CD14-positive monocyte (primary cell): Measurements from ENCODE around the gene R3HCC1L. TPM values are rescaled to one million over a fixed set of nuclear protein-coding genes. Genes with fewer than 3 reads are reported as not detected.

Experiments
- DNase-seq, 3 donors: peaks; one replicate each; pipeline ENCODE4 v3.0.0-alpha.2; 2011 to 2022
- H2AFZ ChIP-seq: 2 replicates; pipeline ENCODE4 v1.6.0; 2012; ENCODE audit warnings: mild to moderate bottlenecking, low read depth, low read length, inconsistent platforms; ENCODE audit not compliant: insufficient read depth, poor library complexity, severe bottlenecking
- H3K27ac ChIP-seq, 2 donors: 1 replicate in 1 of 2; 2 replicates in 1 of 2; pipeline ENCODE4 v1.5.1; 2012 to 2013; ENCODE audit warnings: low read length in 2 of 2, control low read depth in 1 of 2, inconsistent platforms in 1 of 2, low read depth in 1 of 2, mild to moderate bottlenecking in 1 of 2
- H3K27me3 ChIP-seq, 2 donors: one replicate each; pipeline versions ENCODE4 v1.6.0 to v1.6.1; 2011 to 2013; ENCODE audit warnings: low read length in 2 of 2; ENCODE audit not compliant: control insufficient read depth in 2 of 2, insufficient read depth in 2 of 2
- H3K36me3 ChIP-seq, 2 donors: replicated peaks in 1 of 2; 1 replicate in 1 of 2; 2 replicates in 1 of 2; pipeline versions ENCODE4 v1.5.1 to v1.6.1; 2012 to 2013; ENCODE audit warnings: low read length in 2 of 2, control low read depth in 1 of 2, inconsistent platforms in 1 of 2, mild to moderate bottlenecking in 1 of 2; ENCODE audit not compliant: insufficient read depth in 2 of 2, control insufficient read depth in 1 of 2
- H3K4me1 ChIP-seq, 2 donors: 1 replicate in 1 of 2; 2 replicates in 1 of 2; pipeline versions ENCODE4 v1.5.1 to v1.6.1; 2012 to 2013; ENCODE audit warnings: low read length in 2 of 2, control low read depth in 1 of 2, inconsistent platforms in 1 of 2, mild to moderate bottlenecking in 1 of 2, moderate library complexity in 1 of 2; ENCODE audit not compliant: insufficient read depth in 2 of 2, control insufficient read depth in 1 of 2
- H3K4me2 ChIP-seq: replicated peaks from 2 replicates; pipeline ENCODE3; 2012; ENCODE audit warnings: low read length, moderate library complexity, mild to moderate bottlenecking; ENCODE audit not compliant: poor library complexity, severe bottlenecking; ENCODE audit errors: extremely low read depth
- H3K4me3 ChIP-seq, 3 experiments: fragments of 200-600 bp in 1 of 3; sonication (generic) in 1 of 3; replicated peaks in 1 of 3; 1 replicate in 2 of 3; 2 replicates in 1 of 3; pipeline ENCODE4 v1.5.1; 2011 to 2013; ENCODE audit warnings: low read length in 3 of 3, mild to moderate bottlenecking in 3 of 3, control low read depth in 2 of 3, low read depth in 2 of 3, inconsistent platforms in 1 of 3, moderate library complexity in 1 of 3
- H3K79me2 ChIP-seq: 2 replicates; pipeline ENCODE4 v1.6.0; 2012; ENCODE audit warnings: mild to moderate bottlenecking, control low read depth, inconsistent platforms, low read length, moderate library complexity; ENCODE audit not compliant: insufficient read depth
- H3K9ac ChIP-seq: 2 replicates; pipeline ENCODE4 v1.6.0; 2017; ENCODE audit warnings: low read length, mild to moderate bottlenecking; ENCODE audit not compliant: insufficient read depth, poor library complexity, severe bottlenecking
- H3K9me3 ChIP-seq, 2 donors: replicated peaks in 1 of 2; 1 replicate in 1 of 2; 2 replicates in 1 of 2; pipeline versions ENCODE4 v1.5.1 to v1.6.1; 2012 to 2013; ENCODE audit warnings: low read length in 2 of 2, control low read depth in 1 of 2; ENCODE audit not compliant: control insufficient read depth in 1 of 2, insufficient read depth in 1 of 2
- H4K20me1 ChIP-seq: 2 replicates; pipeline ENCODE4 v1.6.0; 2012; ENCODE audit warnings: mild to moderate bottlenecking, low read length, control low read depth, moderate library complexity; ENCODE audit not compliant: insufficient read depth
- H3K27ac Mint-ChIP-seq, 7 donors: one replicate each; pipeline ENCODE4 v1.8.0; 2020; ENCODE audit warnings: mild to moderate bottlenecking in 7 of 7, mixed read lengths in 7 of 7, moderate library complexity in 6 of 7, inconsistent platforms in 2 of 7
- H3K27me3 Mint-ChIP-seq, 3 donors: one replicate each; pipeline ENCODE4 v1.8.0; 2021 to 2022; ENCODE audit warnings: low read depth in 3 of 3, mild to moderate bottlenecking in 3 of 3, mixed read lengths in 3 of 3, moderate library complexity in 3 of 3, inconsistent platforms in 1 of 3
- H3K36me3 Mint-ChIP-seq, 2 donors: one replicate each; pipeline ENCODE4 v1.8.0; 2020; ENCODE audit warnings: mixed read lengths in 2 of 2, inconsistent platforms in 1 of 2, mild to moderate bottlenecking in 1 of 2
- H3K4me1 Mint-ChIP-seq: one replicate; pipeline ENCODE4 v1.8.0; 2020; ENCODE audit warnings: mild to moderate bottlenecking, mixed read lengths
- H3K4me3 Mint-ChIP-seq, 2 donors: one replicate each; pipeline ENCODE4 v1.8.0; 2020; ENCODE audit warnings: mild to moderate bottlenecking in 2 of 2, mixed read lengths in 2 of 2, moderate library complexity in 1 of 2
- H3K9me3 Mint-ChIP-seq, 7 donors: one replicate each; pipeline ENCODE4 v1.8.0; 2020 to 2022; ENCODE audit warnings: mixed read lengths in 7 of 7, mild to moderate bottlenecking in 6 of 7, moderate library complexity in 6 of 7, inconsistent platforms in 2 of 7
- CTCF ChIP-seq: fragments of 200-600 bp; IDR thresholded peaks from one replicate; pipeline ENCODE4 v1.8.0; 2022; ENCODE audit warnings: antibody characterized with exemption, mild to moderate bottlenecking
- WGBS: methylation state at CpG from one replicate; pipeline ENCODE4 v1.1.5; 2013; ENCODE audit warnings: missing lambda C conversion rate; ENCODE audit not compliant: insufficient coverage; 5-methylcytosine and 5-hydroxymethylcytosine counted together
- intact Hi-C, 2 donors: fragments of 100-400 bp; cut with micrococcal nuclease; formaldehyde crosslinking; loops; one replicate each; pipeline versions ENCODE4 v1.15.0 to v1.15.1; 2023
- polyA plus RNA-seq, 3 donors: library from polyadenylated mRNA; depleted of rRNA in 1 of 3; unstranded in 2 of 3; stranded (reverse) in 1 of 3; fragments of 300-500 nt in 2 of 3; fragments of >200 nt in 1 of 3; fragmentation: Illumina TruSeq in 2 of 3; gene quantifications; 1 replicate in 2 of 3; 2 replicates in 1 of 3; pipeline ENCODE4 v1.2.3, GENCODE V29; 2012 to 2021

Gene R3HCC1L
- polyA plus RNA-seq, 3 donors, result 2.6 to 13.8 (median 2.7) TPM

- intact Hi-C loops, result no loop called here
- Histone ChIP-seq H3K27ac (no peak overlapping the region), H3K27me3 (no peaks in the 10 kb centered on the region), H3K4me1 (peaks cover 0 to under 1% of the 10 kb centered on the region in 2 donors), H3K9ac (no peak overlapping the region), H3K79me2 (peaks cover 33% of the 10 kb centered on the region), H2AFZ (no peak overlapping the region), H3K4me2 (no peak overlapping the region), H3K9me3 (no peaks in the 10 kb centered on the region), H3K36me3 (peaks cover 5 to 26% of the 10 kb centered on the region in 2 donors), H4K20me1 (peaks cover 97% of the 10 kb centered on the region), H3K4me3 (no peak overlapping the region)
- DNase-seq, result no peak
- no CpG with 5 or more reads among the region's 5 CpGs for WGBS
- Mint-ChIP-seq H3K9me3 (no peaks in the 10 kb centered on the region), H3K4me3 (no peak overlapping the region), H3K27me3 (no peaks in the 10 kb centered on the region), H3K36me3 (peaks cover 18 to 22% of the 10 kb centered on the region in 2 donors), H3K27ac (no peak overlapping the region), H3K4me1 (peaks cover 1% of the 10 kb centered on the region)
- TF ChIP-seq CTCF, result no peak
Observed at GRCh38 chr10:98201760-98202159, 67.3 kb downstream of the R3HCC1L start.

- no peaks in the 10 kb centered on the region for H3K27me3 Mint-ChIP-seq
- Histone ChIP-seq H2AFZ (no peak overlapping the region), H3K4me3 (no peak overlapping the region), H4K20me1 (peaks cover 96% of the 10 kb centered on the region), H3K9ac (no peak overlapping the region), H3K4me2 (no peak overlapping the region), H3K27ac (no peak overlapping the region), H3K79me2 (peaks cover 35% of the 10 kb centered on the region), H3K9me3 (no peaks in the 10 kb centered on the region), H3K36me3 (peaks cover 5 to 28% of the 10 kb centered on the region in 2 donors), H3K4me1 (no peaks in the 10 kb centered on the region), H3K27me3 (no peaks in the 10 kb centered on the region)
- H3K4me3 Mint-ChIP-seq, result no peak overlapping the region
- DNase-seq, result no peak
- 100% methylated on average over 4 of the region's 8 CpGs for WGBS
- intact Hi-C loops, result no loop called here
- no peak for TF ChIP-seq CTCF
- H3K9me3 Mint-ChIP-seq, result no peaks in the 10 kb centered on the region
- peaks cover 17 to 20% of the 10 kb centered on the region in 2 donors for H3K36me3 Mint-ChIP-seq
- H3K4me1 Mint-ChIP-seq, result no peaks in the 10 kb centered on the region
- peak overlapping the region in 1 of 7 donors; percentile 60 for H3K27ac Mint-ChIP-seq
Observed at GRCh38 chr10:98202378-98202777, 67.9 kb downstream of the R3HCC1L start.
